Measurements from ENCODE around the gene MNAT1. TPM values are rescaled to one million over a fixed set of nuclear protein-coding genes. Genes with fewer than 3 reads are reported as not detected.
A peak's percentile ranks its signal among the peaks of the same experiment; 100 is the strongest.

MNAT1 gene
- polyA plus RNA-seq, 3 donors = 4.1 to 5.8 (median 4.5) TPM

DNA sequence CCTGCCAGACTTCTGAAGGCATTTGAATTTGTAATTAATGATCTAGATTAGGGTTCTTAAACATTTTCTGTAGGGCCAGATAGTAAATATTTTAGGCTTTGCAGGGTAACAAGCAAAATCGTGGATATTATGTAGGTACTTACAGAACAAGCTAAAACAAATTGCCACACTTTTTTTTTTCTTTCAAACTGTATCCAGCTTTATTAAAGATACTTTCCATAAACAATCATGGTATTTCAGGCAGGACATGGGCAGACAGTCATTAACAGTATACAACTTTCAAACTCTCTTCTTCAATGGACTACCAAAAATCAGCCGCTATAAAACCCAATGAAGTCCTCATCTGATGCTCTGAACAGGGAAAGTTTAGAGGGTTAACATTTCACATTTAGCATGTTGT is 236.7 kb downstream of the MNAT1 start:
- DNase-seq = no peak
- H3K4me1 ChIP-seq (ENCODE audit: control insufficient read depth in 1 of 2, insufficient read depth in 2 of 2, low read length in 2 of 2) = peaks cover 0 to 13% of the 10 kb centered on the region in 2 donors
- no peak overlapping the region for H3K4me2 ChIP-seq (replicated peaks; ENCODE audit: extremely low read depth, low read length, poor library complexity, severe bottlenecking)
- peaks cover 0 to 29% of the 10 kb centered on the region in 2 donors for H3K36me3 ChIP-seq (replicated peaks in 1 of 2; ENCODE audit: control insufficient read depth in 1 of 2, insufficient read depth in 2 of 2, low read length in 2 of 2)
- Mint-ChIP-seq H3K4me1 (peaks cover 9% of the 10 kb centered on the region), H3K27me3 (ENCODE audit: low read depth in 3 of 3) (no peaks in the 10 kb centered on the region), H3K4me3 (no peak overlapping the region), H3K36me3 (peaks cover 13 to 18% of the 10 kb centered on the region in 2 donors), H3K27ac (no peak overlapping the region), H3K9me3 (no peaks in the 10 kb centered on the region)
- TF ChIP-seq CTCF (IDR thresholded peaks at IDR 0.05) = no peak
- no peaks in the 10 kb centered on the region for H3K9me3 ChIP-seq (replicated peaks in 1 of 2; ENCODE audit: control insufficient read depth in 1 of 2, insufficient read depth in 1 of 2, low read length in 2 of 2)
- no peak overlapping the region for H3K9ac ChIP-seq (ENCODE audit: insufficient read depth, low read length, poor library complexity, severe bottlenecking)
- no peak overlapping the region for H3K4me3 ChIP-seq (replicated peaks in 1 of 3; ENCODE audit: low read depth in 2 of 3, low read length in 3 of 3)
- no CpG with 5 or more reads among the region's 2 CpGs for WGBS (ENCODE audit: insufficient coverage)
- no peak overlapping the region for H2AFZ ChIP-seq (ENCODE audit: insufficient read depth, low read depth, low read length, poor library complexity, severe bottlenecking)
- intact Hi-C loops (cut with micrococcal nuclease) = no loop called here
- no peaks in the 10 kb centered on the region for H3K79me2 ChIP-seq (ENCODE audit: insufficient read depth, low read length)
- peak overlapping the region in 1 of 2 donors; percentile 12 for H3K27ac ChIP-seq (ENCODE audit: low read depth in 1 of 2, low read length in 2 of 2)
- H4K20me1 ChIP-seq (ENCODE audit: insufficient read depth, low read length) = no peaks in the 10 kb centered on the region
- no peaks in the 10 kb centered on the region for H3K27me3 ChIP-seq (ENCODE audit: control insufficient read depth in 2 of 2, insufficient read depth in 2 of 2, low read length in 2 of 2)

DNA sequence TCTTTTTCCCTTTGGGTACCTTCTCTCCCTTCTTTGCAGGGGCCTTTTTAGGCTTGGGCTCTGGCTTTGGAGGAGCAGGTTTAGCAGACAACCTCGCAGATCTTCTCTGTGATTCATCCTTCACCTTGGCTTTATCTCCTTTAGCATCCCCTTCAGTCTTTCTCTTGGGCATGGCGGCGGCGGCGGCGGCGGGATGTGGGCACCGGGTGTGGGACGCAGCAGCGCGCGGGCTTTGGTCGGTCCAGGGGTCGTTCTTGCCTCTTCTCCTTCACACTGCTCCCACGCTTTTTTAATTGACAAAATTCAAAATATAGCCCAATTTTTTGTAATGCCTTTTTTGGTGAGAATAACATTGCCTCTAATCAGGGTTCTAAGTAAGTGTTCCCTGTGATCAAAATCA is 237.7 kb downstream of the MNAT1 start:
- H3K27ac Mint-ChIP-seq = peak overlapping the region in 1 of 7 donors; percentile 29
- no peak overlapping the region for H3K4me3 Mint-ChIP-seq
- H3K36me3 Mint-ChIP-seq = peaks cover 22 to 24% of the 10 kb centered on the region in 2 donors
- 96% methylated on average over 8 of the region's 15 CpGs for WGBS (ENCODE audit: insufficient coverage)
- peaks cover 0 to 13% of the 10 kb centered on the region in 2 donors for H3K4me1 ChIP-seq (ENCODE audit: control insufficient read depth in 1 of 2, insufficient read depth in 2 of 2, low read length in 2 of 2)
- no peak for DNase-seq
- H3K4me3 ChIP-seq (replicated peaks in 1 of 3; ENCODE audit: low read depth in 2 of 3, low read length in 3 of 3) = no peak overlapping the region
- H3K9ac ChIP-seq (ENCODE audit: insufficient read depth, low read length, poor library complexity, severe bottlenecking) = no peak overlapping the region
- no peaks in the 10 kb centered on the region for H3K27me3 ChIP-seq (ENCODE audit: control insufficient read depth in 2 of 2, insufficient read depth in 2 of 2, low read length in 2 of 2)
- no peak overlapping the region for H3K27ac ChIP-seq (ENCODE audit: low read depth in 1 of 2, low read length in 2 of 2)
- no peak for TF ChIP-seq CTCF (IDR thresholded peaks at IDR 0.05)
- H3K27me3 Mint-ChIP-seq (ENCODE audit: low read depth in 3 of 3) = no peaks in the 10 kb centered on the region
- intact Hi-C loops (cut with micrococcal nuclease) = no loop called here
- H3K36me3 ChIP-seq (replicated peaks in 1 of 2; ENCODE audit: control insufficient read depth in 1 of 2, insufficient read depth in 2 of 2, low read length in 2 of 2) = peaks cover 0 to 32% of the 10 kb centered on the region in 2 donors
- no peak overlapping the region for H3K4me2 ChIP-seq (replicated peaks; ENCODE audit: extremely low read depth, low read length, poor library complexity, severe bottlenecking)
- H3K4me1 Mint-ChIP-seq = peaks cover 9% of the 10 kb centered on the region
- H3K79me2 ChIP-seq (ENCODE audit: insufficient read depth, low read length) = no peaks in the 10 kb centered on the region
- H2AFZ ChIP-seq (ENCODE audit: insufficient read depth, low read depth, low read length, poor library complexity, severe bottlenecking) = no peak overlapping the region
- no peaks in the 10 kb centered on the region for H3K9me3 Mint-ChIP-seq
- H3K9me3 ChIP-seq (replicated peaks in 1 of 2; ENCODE audit: control insufficient read depth in 1 of 2, insufficient read depth in 1 of 2, low read length in 2 of 2) = no peaks in the 10 kb centered on the region
- no peaks in the 10 kb centered on the region for H4K20me1 ChIP-seq (ENCODE audit: insufficient read depth, low read length)

Data from CD14-positive monocyte (primary cell).